Measurements from ENCODE around the gene MAP2. TPM values are rescaled to one million over a fixed set of nuclear protein-coding genes. Genes with fewer than 3 reads are reported as not detected.

The MAP2 gene
- total and polyA plus RNA-seq, 2 experiments from 2014 or later: 2.9 to 4.4 TPM

GRCh38 chr2:209389171-209389618 lies 34.7 kb upstream of the MAP2 start (continued):
- no peak for TF ChIP-seq REST (IDR thresholded peaks at IDR 0.05; ENCODE audit: unreplicated experiment)
- no peak for TF ChIP-seq CTCF (conservative IDR thresholded peaks at IDR 0.05; ENCODE audit: low read depth in 2 of 2)
- TF ChIP-seq EZH2phosphoT487 (IDR thresholded peaks at IDR 0.05; ENCODE audit: unreplicated experiment): no peak
- TF ChIP-seq, protein P1, sequence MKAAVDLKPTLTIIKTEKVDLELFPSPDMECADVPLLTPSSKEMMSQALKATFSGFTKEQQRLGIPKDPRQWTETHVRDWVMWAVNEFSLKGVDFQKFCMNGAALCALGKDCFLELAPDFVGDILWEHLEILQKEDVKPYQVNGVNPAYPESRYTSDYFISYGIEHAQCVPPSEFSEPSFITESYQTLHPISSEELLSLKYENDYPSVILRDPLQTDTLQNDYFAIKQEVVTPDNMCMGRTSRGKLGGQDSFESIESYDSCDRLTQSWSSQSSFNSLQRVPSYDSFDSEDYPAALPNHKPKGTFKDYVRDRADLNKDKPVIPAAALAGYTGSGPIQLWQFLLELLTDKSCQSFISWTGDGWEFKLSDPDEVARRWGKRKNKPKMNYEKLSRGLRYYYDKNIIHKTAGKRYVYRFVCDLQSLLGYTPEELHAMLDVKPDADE (IDR thresholded peaks at IDR 0.05): no peak
- no peak for TF ChIP-seq STAT1 (IDR thresholded peaks at IDR 0.05; ENCODE audit: unreplicated experiment)
- TF ChIP-seq POLR2AphosphoS5 (IDR thresholded peaks at IDR 0.05; ENCODE audit: low read depth): no peak

DNA sequence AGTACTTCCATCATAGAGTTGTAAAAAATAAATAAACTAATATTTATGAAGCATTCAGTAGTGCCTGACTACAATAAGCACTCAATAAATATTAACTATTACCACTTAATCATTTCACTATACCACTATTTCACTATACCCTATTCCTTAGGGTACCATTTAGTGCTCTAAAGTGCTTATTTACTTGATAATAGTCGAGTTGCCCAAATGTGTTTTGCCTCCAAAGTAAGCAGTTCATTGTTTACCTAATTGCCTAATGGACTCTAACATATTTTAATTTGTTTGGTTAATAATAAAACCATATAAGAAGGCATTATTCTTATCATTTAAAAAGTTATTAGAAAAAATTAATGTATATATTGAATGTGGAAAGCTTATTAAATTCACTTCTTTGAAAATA lies 33.0 kb upstream of the MAP2 start:
- Histone ChIP-seq H3K4me2 (no peak overlapping the region), H3K9me2 (ENCODE audit: insufficient read depth) (no peaks in the 10 kb centered on the region), H3K27me3 (ENCODE audit: insufficient read depth) (no peaks in the 10 kb centered on the region), H3K36me3 (ENCODE audit: insufficient read depth) (no peaks in the 10 kb centered on the region), H4K20me1 (replicated peaks; ENCODE audit: insufficient read depth) (no peaks in the 10 kb centered on the region), H3K79me2 (replicated peaks; ENCODE audit: insufficient read depth) (no peaks in the 10 kb centered on the region), H3K4me1 (ENCODE audit: insufficient read depth) (no peaks in the 10 kb centered on the region), H2AFZ (no peak overlapping the region), H3F3A (replicated peaks; ENCODE audit: low read depth) (no peaks in the 10 kb centered on the region), H3K4me3 (no peak overlapping the region), H3K27ac (ENCODE audit: low read depth) (no peak overlapping the region)
- Mint-ChIP-seq H3K36me3 (ENCODE audit: low read depth) (no peaks in the 10 kb centered on the region; the same call in 2 of the 3 replicates), H3K27ac (no peak overlapping the region), H3K9me3 (peaks cover 6% of the 10 kb centered on the region; the same call in 2 of the 3 replicates), H3K4me3 (no peak overlapping the region), H3K27me3 (ENCODE audit: insufficient read depth, low read depth, poor library complexity) (peaks cover 2% of the 10 kb centered on the region), H3K4me1 (no peaks in the 10 kb centered on the region)
- ATAC-seq: no peak
- no peak for DNase-seq (ENCODE audit: low spot score)
- TF ChIP-seq STAT1 (IDR thresholded peaks at IDR 0.05; ENCODE audit: unreplicated experiment) (no peak), NANOG (IDR thresholded peaks at IDR 0.05; ENCODE audit: borderline replicate concordance) (no peak), JUNB (IDR thresholded peaks at IDR 0.05; ENCODE audit: unreplicated experiment) (no peak), ZNF114 (CRISPR knock-in tag; IDR thresholded peaks at IDR 0.05) (no peak), ZNF331 (CRISPR knock-in tag; IDR thresholded peaks at IDR 0.05; ENCODE audit: low read depth) (no peak), REST (IDR thresholded peaks at IDR 0.05; ENCODE audit: unreplicated experiment) (no peak), CTCF (conservative IDR thresholded peaks at IDR 0.05; ENCODE audit: low read depth in 2 of 2) (no peak), CREB1 (CRISPR knock-in tag; IDR thresholded peaks at IDR 0.05; ENCODE audit: low read depth) (no peak), EZH2 (IDR thresholded peaks at IDR 0.05; ENCODE audit: low read depth, unreplicated experiment) (no peak)
- TF ChIP-seq, protein P1 (IDR thresholded peaks at IDR 0.05): no peak

Data from GM23338 (cell line).